Muscle layer of colon (tissue), 2 donors: ENCODE measurements around the gene HTR2B.

Experiments used
- H3K27ac ChIP-seq: one replicate; pipeline ENCODE4 v1.7.0; 2013; ENCODE audit warnings: low read depth, mild to moderate bottlenecking, low read length, moderate library complexity
- H3K27me3 ChIP-seq, 2 donors: one replicate each; pipeline ENCODE4 v1.7.0; 2013; ENCODE audit warnings: low read length in 2 of 2, mild to moderate bottlenecking in 2 of 2; ENCODE audit not compliant: insufficient read depth in 2 of 2, control insufficient read depth in 1 of 2
- H3K36me3 ChIP-seq: one replicate; pipeline ENCODE4 v1.7.0; 2013; ENCODE audit warnings: mild to moderate bottlenecking, low read length; ENCODE audit not compliant: insufficient read depth
- H3K4me1 ChIP-seq: one replicate; pipeline ENCODE4 v1.7.0; 2013; ENCODE audit warnings: mild to moderate bottlenecking, low read length; ENCODE audit not compliant: insufficient read depth
- H3K4me3 ChIP-seq, 2 donors: one replicate each; pipeline ENCODE4 v1.7.0; 2013; ENCODE audit warnings: low read length in 2 of 2, low read depth in 1 of 2, mild to moderate bottlenecking in 1 of 2, moderate library complexity in 1 of 2
- H3K9ac ChIP-seq: one replicate; pipeline ENCODE4 v1.7.0; 2013; ENCODE audit warnings: low read length
- H3K9me3 ChIP-seq: one replicate; pipeline ENCODE4 v1.7.0; 2013; ENCODE audit warnings: mild to moderate bottlenecking, low read length
- donor health status: abdominal sarcoma.
- donor health status: Adenocarcinoma of cecum.

HTR2B gene

GRCh38 chr2:231124838-231125568 lies at the start of gene HTR2B:
Gene HTR2B (minus strand): TSS chr2:231125042. CDS start chr2:231123764, 1,278 bp downstream.
- Histone ChIP-seq H3K9ac (no peak within 1 kb of the TSS), H3K27ac (no peak within 1 kb of the TSS), H3K4me1 (no peaks in the 10 kb centered on the region), H3K27me3 (no peaks in the 10 kb centered on the region), H3K9me3 (no peaks in the 10 kb centered on the region), H3K4me3 (no peak within 1 kb of the TSS), H3K36me3 (no peaks in the 10 kb centered on the region)

- H3K4me3 ChIP-seq = no peak overlapping the region
- peaks cover 13% of the 10 kb centered on the region for H3K36me3 ChIP-seq
- H3K9ac ChIP-seq = no peak overlapping the region
- H3K4me1 ChIP-seq = no peaks in the 10 kb centered on the region
- H3K27ac ChIP-seq = no peak overlapping the region
- H3K9me3 ChIP-seq = no peaks in the 10 kb centered on the region
- no peaks in the 10 kb centered on the region for H3K27me3 ChIP-seq
These were observed 49.4 kb upstream of the HTR2B start for GRCh38 chr2:231174211-231174651.

GRCh38 chr2:231172025-231172424 lies 47.2 kb upstream of the HTR2B start:
- Histone ChIP-seq H3K36me3 (peaks cover 15% of the 10 kb centered on the region), H3K27me3 (no peaks in the 10 kb centered on the region), H3K27ac (no peak overlapping the region), H3K4me3 (no peak overlapping the region), H3K9me3 (no peaks in the 10 kb centered on the region), H3K9ac (no peak overlapping the region), H3K4me1 (no peaks in the 10 kb centered on the region)

- Histone ChIP-seq H3K27me3 (no peaks in the 10 kb centered on the region), H3K9ac (no peak overlapping the region), H3K9me3 (no peaks in the 10 kb centered on the region), H3K36me3 (peaks cover 29% of the 10 kb centered on the region), H3K4me1 (no peaks in the 10 kb centered on the region), H3K27ac (no peak overlapping the region), H3K4me3 (no peak overlapping the region)
These were observed 45.2 kb upstream of the HTR2B start for GRCh38 chr2:231170055-231170454.

GRCh38 chr2:231169488-231169887 lies 44.6 kb upstream of the HTR2B start:
- Histone ChIP-seq H3K27ac (peak overlapping the region; percentile 1), H3K4me3 (no peak overlapping the region), H3K27me3 (no peaks in the 10 kb centered on the region), H3K9me3 (no peaks in the 10 kb centered on the region), H3K4me1 (no peaks in the 10 kb centered on the region), H3K9ac (no peak overlapping the region), H3K36me3 (peaks cover 29% of the 10 kb centered on the region)

- Histone ChIP-seq H3K36me3 (peaks cover 29% of the 10 kb centered on the region), H3K9me3 (no peaks in the 10 kb centered on the region), H3K9ac (no peak overlapping the region), H3K4me1 (no peaks in the 10 kb centered on the region), H3K27me3 (no peaks in the 10 kb centered on the region), H3K27ac (no peak overlapping the region), H3K4me3 (no peak overlapping the region)
These were observed 43.8 kb upstream of the HTR2B start for GRCh38 chr2:231168460-231169139.

- Histone ChIP-seq H3K27ac (no peak overlapping the region), H3K4me1 (no peaks in the 10 kb centered on the region), H3K9ac (no peak overlapping the region), H3K27me3 (no peaks in the 10 kb centered on the region), H3K9me3 (no peaks in the 10 kb centered on the region), H3K4me3 (no peak overlapping the region), H3K36me3 (peaks cover 23% of the 10 kb centered on the region)
These were observed 43.1 kb upstream of the HTR2B start for GRCh38 chr2:231167745-231168459.

GRCh38 chr2:231163414-231164095 lies 38.7 kb upstream of the HTR2B start:
- Histone ChIP-seq H3K4me1 (peaks cover 15% of the 10 kb centered on the region), H3K36me3 (peaks cover 24% of the 10 kb centered on the region), H3K27me3 (no peaks in the 10 kb centered on the region), H3K9ac (no peak overlapping the region), H3K4me3 (no peak overlapping the region), H3K27ac (no peak overlapping the region), H3K9me3 (no peaks in the 10 kb centered on the region)

GRCh38 chr2:231163011-231163410 lies 38.2 kb upstream of the HTR2B start:
- Histone ChIP-seq H3K36me3 (peaks cover 24% of the 10 kb centered on the region), H3K4me3 (no peak overlapping the region), H3K4me1 (peaks cover 15% of the 10 kb centered on the region), H3K27me3 (no peaks in the 10 kb centered on the region), H3K9ac (no peak overlapping the region), H3K27ac (no peak overlapping the region), H3K9me3 (no peaks in the 10 kb centered on the region)

GRCh38 chr2:231161877-231162329 lies 37.1 kb upstream of the HTR2B start:
- Histone ChIP-seq H3K27ac (no peak overlapping the region), H3K36me3 (peaks cover 22% of the 10 kb centered on the region), H3K4me1 (peaks cover 15% of the 10 kb centered on the region), H3K9me3 (no peaks in the 10 kb centered on the region), H3K27me3 (no peaks in the 10 kb centered on the region), H3K9ac (no peak overlapping the region), H3K4me3 (no peak overlapping the region)

GRCh38 chr2:231161252-231161839 lies 36.5 kb upstream of the HTR2B start:
- no peak overlapping the region for H3K9ac ChIP-seq
- H3K9me3 ChIP-seq = no peaks in the 10 kb centered on the region
- no peaks in the 10 kb centered on the region for H3K27me3 ChIP-seq
- no peak overlapping the region for H3K27ac ChIP-seq
- H3K36me3 ChIP-seq = peaks cover 16% of the 10 kb centered on the region
- peaks cover 15% of the 10 kb centered on the region for H3K4me1 ChIP-seq
- no peak overlapping the region for H3K4me3 ChIP-seq
